Endometrium (tissue), 2 donors: ENCODE data around the gene CBX2.

Experiments
- FAIRE-seq: peaks from 2 replicates; lab custom pipeline; 2012; peaks lifted over from hg19 to GRCh38; lab: Jason Lieb, UNC
- donor health status: control.
- donor health status: control.

CBX2 gene

DNA sequence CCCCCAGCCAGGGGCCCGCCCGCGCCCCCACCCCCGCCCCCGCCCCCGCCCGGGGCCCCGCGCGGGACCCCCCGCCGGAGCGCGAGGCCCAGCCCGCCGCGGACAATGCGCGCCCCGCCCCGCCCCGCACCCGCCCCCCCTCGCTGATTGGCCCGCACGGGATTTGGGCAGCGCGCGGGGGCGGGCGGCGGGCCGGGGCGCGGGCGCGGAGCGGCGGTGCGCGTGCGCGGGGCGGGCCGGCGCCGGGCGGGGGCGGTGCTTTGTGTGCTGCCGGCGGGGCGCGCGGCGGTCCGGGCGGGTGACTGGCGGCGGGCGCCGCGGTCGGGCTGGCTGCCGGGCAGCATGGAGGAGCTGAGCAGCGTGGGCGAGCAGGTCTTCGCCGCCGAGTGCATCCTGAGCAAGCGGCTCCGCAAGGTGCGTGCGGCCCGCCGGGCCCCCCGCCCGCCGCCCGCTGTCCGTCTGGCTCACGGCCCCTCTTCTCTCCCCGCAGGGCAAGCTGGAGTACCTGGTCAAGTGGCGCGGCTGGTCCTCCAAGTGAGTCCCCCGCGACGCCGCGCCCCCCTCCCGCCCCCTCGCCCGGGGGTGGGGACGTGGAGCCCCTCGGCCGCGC is at the start of gene CBX2:
CBX2 (plus strand) TSS at position 255 of the 610 bp plus-strand sequence; CDS start at position 343, 88 bp downstream.
- no peak for FAIRE-seq

DNA sequence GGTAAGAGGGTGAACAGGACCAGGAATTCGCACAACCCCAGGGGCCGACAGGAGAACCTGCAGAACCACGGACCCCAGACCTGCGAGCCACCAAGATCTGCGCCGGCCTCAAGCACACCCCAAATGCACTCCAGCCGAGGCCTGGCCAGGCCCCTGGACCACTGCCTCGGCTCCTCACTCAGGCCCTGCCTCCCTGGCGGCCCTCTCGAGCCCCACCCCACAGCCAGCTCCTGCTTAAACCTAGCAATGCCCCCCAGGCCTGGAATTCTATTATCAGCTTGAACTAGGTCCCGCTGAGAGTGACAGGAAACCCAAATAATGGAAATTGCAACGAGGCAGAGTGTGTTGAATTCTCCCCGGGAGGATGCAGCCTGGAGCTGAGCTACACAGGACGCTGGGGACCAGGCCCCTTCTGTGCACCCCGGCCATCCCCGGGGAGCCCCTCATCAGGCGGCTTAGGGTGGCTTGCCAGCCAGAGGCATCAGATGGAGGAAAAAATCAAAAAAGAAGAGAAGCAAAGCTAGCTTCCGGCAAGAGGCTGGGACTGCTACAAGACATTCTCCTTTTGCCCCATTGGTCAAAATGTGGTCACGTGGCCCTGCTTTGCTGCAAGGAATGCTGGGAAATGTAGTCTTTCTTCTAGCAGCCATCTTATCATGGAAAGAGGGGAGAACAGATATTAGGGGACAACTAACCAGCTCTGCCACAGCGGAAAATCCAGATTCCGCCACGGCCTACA is 49.6 kb upstream of the CBX2 start:
- peak; percentile 39 for FAIRE-seq

DNA sequence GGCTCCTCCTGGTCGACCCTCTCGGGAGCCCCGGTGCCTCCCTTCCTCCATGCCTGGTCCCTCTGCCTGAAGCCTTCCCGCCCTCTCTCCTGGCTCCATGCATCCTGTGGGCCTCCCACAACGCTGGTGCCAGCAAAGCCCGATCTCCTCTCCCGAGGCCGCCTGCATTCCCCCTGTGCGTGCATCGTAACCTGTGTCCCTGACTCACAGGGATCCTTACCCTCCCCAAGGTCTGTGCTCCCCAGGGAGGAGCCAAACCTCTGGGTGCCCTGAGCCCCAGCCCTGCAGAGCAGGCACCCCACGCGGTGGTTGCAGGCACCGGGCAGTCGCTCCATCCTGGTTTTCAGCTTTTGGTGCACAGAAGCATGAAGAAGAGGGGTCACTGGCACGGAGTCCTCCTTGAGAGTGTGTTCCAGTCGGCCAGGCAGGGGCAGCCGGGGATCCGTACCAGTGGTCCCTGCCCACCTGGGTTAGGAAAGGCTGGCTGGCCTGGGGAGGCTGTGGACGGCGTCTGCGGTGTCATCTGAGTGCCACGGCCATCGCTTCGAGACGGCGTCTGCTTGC is 49.0 kb upstream of the CBX2 start:
- no peak for FAIRE-seq

DNA sequence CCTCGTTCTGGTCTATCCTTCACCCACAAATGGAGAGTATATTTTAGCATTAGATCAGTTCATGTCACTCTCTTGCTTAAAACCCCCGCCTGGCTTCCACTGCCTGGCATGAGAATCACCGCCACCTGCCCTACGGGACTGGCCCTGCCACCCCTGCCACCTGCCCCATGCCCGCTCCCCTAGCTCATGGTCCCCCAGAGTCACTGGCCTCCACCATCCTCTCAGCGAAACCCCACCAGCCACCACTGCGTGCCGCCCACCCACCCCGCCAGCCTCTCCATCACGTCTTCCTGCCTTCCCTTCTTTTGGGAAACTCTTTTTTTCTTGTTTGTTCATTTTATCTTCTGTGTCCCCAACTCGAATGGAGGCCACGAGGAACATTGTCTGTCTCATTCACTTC is 48.2 kb upstream of the CBX2 start:
- FAIRE-seq, result no peak

DNA sequence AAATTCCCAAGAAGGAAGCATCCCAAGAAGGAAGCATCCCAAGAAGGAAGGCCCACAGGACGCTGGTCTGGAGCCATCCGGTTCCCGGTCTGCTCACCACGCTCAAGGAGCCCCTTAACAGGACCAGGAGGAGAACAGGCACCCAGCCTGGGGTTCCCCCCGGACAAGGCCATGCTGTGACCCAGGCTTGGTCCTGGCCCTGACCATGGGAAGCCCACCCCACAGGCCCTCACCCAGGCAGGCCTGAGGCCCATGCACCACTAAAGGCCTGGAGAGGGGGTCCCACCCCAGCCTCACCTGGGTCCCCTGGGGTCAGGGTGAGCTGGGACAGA is 47.5 kb upstream of the CBX2 start:
- no peak for FAIRE-seq

DNA sequence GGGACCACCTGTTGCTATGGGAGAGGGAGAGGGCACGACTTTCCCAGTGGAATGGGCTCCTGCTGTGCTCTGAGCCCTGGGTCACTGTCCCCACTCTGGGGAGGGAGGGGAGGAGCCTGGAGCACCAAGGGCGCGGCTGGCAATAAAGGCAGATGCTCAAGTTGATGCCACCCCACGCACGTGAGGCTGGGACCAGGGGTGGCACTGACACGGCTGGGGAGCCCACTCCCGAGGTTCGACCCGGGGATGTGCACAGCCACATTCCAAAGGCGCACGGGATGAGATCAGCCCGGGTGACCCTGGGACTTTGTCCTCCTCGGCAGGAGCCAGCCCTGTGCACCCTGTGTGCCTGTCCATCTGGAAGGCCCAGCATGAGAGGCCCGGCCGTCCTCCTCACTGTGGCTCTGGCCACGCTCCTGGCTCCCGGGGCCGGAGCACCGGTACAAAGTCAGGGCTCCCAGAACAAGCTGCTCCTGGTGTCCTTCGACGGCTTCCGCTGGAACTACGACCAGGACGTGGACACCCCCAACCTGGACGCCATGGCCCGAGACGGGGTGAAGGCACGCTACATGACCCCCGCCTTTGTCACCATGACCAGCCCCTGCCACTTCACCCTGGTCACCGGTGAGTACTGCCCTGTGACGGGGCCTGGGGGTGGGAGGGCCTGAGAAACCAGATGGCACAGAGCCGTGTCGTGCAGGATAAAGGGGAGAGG is 47.0 kb upstream of the CBX2 start, which contains the start of gene ENPP7:
ENPP7 (plus strand) TSS at position 175 of the 715 bp plus-strand sequence; CDS start at position 372, 197 bp downstream.
- no peak for FAIRE-seq

DNA sequence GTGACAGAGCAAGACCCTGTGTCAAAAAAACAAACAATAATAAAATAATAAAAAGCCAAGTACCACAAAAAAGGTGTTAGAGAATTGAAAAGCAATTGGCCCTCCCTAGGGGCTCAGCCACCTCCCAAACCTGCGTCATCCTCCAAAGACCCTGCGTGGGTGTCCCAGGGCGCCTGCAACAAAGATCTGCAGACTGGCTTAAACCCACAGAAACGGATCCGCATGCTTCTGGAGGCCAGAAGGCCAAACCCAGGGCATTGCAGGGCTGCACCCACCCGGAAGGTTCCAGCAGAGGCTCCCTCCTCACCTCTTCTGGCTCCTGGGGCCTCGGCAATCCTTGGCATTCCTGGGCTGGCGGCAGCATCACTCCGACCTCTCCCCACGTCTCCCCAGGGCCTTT is 45.7 kb upstream of the CBX2 start:
- FAIRE-seq, result no peak

DNA sequence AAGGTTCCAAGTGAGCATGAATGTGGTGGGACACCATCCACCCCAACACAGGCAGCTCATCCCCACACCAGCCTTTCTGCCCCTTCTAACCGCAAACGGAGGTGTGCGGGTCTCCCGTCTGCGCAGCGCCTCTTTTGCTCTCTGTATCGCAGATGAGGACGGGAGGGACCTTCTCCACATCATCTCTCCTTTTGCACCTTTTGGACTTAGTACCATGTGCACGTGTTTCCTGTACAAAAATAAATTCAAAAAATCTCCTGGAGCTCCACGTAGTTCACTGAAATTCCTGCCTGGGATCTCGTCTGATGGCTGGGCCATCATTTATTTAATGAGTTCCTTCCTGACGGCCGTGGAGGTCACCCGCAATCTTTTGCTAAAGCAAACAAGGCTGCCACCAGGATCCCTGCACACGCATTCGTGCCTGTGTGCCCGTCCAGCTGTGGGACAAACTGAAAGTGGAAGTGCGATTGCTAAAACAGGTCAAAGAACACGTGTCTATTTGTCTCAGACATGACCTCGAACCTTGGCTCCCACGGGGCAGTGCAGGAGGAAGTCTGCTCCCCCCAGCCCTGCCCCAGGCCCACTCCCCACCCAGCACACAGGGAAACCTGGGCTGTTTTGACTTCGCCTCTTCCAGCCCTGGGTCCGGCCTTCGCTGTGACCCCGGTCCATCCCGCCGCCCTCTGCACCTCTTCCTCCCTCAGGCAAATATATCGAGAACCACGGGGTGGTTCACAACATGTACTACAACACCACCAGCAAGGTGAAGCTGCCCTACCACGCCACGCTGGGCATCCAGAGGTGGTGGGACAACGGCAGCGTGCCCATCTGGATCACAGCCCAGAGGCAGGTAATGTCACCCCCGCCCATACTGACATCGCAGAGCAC is 44.9 kb upstream of the CBX2 start:
- no peak for FAIRE-seq

DNA sequence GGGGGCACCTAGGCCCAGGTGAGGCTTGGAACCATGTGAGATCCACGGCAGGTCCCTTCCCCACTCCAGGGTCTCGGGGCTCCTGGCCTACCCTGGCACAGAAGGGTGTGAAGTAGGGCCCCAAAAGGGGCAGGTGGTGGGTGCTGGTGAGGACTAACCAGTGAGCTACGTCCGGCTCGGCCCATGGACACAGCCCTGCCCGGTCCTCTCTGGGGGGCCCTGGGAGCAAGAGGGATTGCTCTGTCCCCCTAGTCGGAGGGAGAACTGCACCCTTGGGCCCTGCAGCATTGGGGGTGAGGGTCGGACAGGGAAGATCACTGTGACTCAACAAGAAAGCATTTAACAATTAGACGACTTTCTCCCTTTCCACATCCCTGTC is 44.3 kb upstream of the CBX2 start:
- no peak for FAIRE-seq

DNA sequence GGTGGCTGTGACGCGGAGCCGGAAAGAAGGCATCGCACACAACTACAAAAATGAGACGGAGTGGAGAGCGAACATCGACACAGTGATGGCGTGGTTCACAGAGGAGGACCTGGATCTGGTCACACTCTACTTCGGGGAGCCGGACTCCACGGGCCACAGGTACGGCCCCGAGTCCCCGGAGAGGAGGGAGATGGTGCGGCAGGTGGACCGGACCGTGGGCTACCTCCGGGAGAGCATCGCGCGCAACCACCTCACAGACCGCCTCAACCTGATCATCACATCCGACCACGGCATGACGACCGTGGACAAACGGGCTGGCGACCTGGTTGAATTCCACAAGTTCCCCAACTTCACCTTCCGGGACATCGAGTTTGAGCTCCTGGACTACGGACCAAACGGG is 42.9 kb upstream of the CBX2 start:
- FAIRE-seq, result no peak

DNA sequence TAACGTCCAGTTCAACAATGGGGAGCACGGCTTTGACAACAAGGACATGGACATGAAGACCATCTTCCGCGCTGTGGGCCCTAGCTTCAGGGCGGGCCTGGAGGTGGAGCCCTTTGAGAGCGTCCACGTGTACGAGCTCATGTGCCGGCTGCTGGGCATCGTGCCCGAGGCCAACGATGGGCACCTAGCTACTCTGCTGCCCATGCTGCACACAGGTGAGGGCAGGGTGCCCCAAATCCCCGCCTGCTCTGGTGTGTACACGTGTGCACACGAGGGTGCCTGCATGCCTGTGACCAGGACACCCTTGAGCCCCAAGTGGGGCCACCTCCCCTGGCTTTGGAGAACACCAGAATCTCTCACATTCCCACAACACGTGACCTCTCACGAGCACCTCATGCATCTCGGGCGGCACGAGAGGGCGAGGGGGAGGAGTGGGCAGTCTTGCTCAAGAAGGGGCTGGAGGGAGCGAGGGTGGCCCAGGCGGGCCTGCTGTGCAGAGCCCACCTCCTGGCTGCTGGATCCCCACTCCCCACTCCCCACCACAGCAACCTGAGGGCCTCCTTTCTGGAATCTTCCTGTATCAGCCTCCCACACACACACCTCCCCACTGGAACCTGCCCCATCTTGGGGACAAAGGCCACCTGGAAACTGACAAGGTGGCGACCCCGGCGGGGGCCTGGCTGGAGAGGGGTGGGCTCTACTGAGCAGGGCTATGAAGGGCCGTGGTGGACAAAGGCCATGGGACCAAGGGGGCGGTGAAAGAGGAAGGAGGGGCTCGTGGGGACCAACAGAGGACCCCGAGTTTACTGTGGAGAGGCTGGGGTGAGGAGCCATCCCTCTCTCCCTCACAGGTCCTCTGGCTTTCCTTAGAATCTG is 40.7 kb upstream of the CBX2 start:
- FAIRE-seq, result no peak

DNA sequence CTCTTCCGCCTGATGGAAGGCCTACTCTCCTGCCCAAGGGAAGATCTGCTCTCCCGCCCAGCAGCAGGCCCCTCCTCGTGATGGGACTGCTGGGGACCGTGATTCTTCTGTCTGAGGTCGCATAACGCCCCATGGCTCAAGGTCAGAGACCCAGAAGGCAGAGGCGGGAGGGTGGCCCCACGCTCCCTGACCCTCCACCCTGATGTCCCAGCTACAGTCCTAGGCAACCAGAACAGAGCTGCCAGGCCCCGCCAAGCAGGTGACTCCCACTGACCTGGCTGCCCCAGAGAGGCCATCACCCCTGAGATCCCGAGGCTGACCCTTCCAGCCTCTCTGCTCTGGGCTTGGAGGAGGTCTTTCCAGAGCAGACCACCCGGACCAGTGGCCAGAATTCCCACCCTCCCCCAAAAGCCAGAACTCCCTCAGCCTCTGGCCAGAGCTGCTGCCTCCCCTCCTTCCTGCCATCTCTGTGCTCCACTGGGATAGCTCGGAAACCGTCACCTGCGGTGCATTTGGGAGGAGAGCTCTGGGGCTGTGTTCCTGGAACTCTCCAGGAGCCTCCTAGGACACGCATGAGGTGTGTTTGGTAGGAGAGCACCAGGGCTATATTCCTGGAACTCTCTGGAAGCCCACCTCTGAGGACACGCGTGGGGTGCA is 39.9 kb upstream of the CBX2 start:
- FAIRE-seq, result no peak

DNA sequence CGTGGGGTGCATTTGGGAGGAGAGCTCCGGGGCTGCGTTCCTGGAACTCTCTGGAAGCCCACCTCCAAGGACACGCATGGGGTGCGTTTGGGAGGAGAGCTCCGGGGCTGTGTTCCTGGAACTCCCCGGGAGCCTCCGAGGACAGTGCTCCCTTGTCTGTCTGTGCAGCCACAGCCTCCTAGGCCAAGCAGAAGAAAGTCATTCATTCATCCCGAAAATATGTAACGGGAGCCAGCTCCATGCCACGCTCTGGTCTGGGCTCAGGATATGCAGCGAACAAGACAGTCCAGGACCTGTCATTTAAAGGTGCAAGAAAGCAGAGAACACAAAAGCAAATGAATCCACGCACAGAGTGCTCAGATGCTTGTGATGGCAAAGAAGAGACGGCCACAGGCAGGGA is 39.3 kb upstream of the CBX2 start:
- no peak for FAIRE-seq

DNA sequence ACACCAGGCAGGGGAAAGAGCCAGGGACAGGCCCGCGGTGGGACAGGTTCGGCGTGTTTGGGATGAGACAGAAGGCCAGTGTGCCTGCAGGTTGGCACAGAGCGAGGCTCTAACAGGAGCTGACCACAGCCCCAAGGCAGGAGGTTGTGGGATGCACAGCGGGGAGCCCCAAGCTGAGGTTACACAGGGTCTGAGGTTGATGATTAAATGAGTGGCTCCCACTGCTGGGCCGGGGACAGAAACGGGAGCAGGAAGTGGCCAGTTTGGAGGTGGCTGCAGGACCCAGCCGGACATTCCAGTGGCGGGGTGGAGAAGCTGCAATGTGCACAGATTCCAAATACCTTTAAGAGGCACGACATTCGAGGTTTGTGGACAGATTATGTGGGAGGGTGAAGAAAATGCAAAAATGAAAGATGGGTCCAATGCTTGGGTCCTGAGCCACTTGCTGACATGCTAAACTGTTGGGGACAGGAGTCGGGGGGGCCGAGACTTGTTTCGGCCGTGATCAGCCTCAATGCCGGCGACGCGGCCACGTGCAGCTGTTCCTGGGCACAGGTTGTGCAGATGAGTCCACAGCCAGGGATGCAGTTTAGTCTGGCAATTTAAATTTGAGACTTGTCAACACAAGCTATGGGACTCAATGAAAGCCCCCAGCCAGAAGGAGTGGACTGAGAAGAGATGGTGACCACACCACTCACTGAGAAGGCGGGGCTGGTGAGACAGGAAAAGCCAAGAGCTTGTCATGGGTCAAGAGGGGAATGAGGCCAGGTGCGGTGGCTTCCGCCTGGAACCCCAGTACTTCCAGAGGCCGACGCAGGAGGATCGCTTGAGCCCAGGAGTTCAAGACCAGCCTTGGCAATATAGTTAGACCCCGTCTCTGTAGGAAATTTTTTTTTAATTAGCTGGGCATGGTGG is 38.5 kb upstream of the CBX2 start:
- no peak for FAIRE-seq

DNA sequence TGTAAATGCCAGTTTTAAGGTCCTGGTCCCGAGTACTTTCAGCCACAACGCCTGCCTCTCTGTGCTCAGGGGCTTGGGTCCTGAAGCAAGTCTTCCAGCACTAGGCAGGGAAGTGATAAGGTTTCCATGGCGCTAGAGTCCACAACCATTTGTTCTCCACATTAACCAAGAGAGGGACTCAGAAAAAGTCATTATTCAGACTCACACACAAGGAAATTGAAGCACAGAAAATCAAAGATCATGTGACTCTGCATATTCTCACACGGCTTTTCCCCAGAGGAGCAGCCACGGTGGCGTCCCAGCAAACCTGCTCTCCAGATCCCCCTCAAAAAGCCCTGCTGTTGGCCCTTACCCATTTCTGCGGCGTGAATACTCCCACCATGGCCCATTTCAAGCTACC is 37.5 kb upstream of the CBX2 start:
- no peak for FAIRE-seq

DNA sequence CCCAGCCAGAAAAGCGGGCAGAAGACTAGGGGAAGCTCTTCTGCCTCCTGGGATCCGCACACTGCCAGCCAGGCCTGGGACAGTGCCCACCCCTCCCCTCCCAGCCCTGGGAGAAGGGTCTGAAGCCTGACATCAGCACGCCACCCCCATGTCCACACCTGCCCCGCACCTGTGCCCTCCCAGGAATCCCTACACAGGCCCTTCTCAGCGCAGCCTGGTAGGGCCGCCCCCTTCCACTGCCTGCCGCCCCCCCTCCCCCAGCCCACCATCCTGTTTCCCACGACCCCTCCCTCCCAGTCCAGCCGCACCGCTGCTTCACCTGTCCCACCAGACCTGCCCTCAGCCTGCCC is 36.6 kb upstream of the CBX2 start:
- FAIRE-seq, result no peak

DNA sequence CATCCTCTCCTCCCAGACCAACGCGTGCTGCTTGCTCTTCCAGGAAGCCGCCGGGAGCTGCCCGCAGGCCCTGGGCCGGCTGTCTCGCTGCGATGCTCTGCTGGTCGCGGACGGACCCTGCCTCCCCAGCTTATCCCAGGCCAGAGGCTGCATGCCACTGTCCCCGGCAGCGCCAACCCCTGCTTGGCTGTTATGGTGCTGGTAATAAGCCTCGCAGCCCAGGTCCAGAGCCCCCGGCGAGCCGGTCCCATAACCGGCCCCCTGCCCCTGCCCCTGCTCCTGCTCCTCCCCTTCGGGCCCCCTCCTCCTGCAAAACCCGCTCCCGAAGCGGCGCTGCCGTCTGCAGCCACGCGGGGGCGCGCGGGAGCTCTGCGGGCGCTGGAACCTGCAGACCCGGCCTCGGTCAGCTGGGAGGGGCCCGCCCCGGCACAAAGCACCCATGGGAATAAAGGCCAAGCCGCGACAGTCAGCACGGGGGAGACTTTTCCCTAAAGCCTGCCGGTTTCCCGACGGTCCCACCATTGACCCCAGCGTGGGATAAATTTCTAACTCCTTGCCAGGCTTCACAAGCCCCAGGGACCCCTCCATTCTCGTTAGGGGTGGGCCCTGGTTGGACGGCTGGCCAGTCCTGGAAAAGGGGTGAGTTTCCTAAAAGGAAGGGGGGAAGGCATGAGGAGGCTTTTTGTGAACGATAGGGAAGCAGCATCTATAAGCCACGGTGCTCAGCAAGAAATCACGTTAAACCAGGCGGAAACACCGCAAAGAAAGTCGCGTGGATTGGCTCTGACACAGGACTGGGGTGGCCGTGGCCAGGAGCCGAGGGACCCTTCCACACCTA is 36.0 kb upstream of the CBX2 start:
- FAIRE-seq, result no peak

DNA sequence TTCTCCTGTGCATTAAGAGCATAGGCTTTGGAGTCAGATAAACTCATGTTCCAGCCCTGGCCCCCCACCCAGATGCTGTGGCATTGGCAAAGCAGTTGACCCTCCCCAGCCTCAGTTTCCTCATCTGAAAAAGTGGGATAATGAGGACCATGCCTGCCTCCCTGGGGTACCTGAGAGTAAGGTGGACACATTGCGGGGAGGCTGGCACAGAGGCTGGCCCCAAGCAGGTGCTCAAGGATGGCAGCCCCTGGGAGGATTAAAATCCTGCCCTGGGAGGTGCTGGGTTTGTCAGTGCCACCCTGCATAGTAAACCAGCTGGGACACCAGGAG is 35.4 kb upstream of the CBX2 start:
- no peak for FAIRE-seq

DNA sequence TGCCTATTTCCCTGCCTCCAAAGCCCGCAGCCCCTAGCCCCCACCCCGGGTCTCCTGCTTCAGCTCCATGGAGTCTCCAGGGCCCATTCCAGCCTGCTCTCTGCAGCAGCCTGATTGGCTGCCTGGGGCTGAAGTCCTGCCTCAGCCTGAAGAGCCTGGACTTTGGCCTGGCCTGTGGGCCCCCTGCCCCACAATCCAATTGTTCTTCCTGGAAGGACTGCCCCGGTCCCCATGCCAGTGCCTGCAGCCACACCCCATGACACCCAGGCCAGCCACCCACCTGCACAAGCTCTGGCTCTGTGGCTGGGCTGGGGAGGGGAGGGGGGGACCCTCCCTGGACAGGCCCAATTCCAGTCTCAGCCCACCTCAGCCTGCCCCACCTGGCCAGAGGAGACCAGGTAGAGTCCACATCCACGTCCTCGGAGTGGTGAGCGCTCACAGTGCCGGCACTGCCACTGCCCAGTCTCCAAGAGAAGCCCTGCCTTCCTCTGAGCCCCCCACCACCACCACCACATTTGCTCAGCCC is 34.9 kb upstream of the CBX2 start:
- FAIRE-seq, result no peak
